Measurements from ENCODE around the gene VGF.
"Not testable (repeated sequence)": the region's sequence is repeated elsewhere in the genome, so short reads cannot be mapped to it uniquely, and the experiment has no call there.

The VGF gene

DNA sequence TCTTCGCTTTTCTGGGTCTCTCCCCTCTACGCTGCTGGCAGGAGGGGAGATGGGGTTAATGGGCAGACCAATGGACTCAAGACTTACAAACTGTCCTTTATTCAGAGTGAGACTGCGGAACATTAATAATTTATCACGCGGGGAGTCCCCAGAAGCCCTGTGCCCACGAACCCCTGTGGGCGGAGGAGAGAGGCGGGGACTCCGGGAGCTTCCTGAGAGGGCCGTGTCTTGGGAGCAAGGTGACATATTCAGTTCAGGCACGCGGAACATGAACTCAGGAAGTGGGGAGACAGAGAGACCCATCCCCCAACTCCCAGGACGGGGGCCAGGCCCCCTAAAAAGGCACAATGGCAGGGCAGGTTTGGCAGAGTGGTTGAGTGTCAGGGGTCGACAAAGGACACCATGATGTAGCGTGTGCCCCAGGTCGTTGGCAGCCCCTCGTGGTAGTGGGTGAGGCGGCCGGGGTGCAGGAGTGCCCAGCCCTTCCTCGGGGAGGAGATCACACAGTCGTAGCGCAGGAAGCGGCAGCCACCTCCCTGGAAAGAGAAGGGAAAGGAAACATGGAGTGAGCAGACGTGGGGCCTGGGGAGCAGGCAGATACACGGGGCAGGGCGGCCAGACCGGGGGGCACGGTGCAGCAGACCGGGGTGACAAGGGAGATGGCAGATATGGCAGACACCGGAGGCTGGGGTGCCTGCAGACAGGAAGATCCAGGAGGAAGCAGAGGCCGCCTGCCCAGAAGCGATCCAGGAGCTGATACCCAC, 40.7 kb upstream of the VGF start:
- H3K4me3 ChIP-seq (ENCODE audit: low read length), result no peak overlapping the region
- DNase-seq (ENCODE audit: low read depth), result no peak
- TF ChIP-seq, protein P1, sequence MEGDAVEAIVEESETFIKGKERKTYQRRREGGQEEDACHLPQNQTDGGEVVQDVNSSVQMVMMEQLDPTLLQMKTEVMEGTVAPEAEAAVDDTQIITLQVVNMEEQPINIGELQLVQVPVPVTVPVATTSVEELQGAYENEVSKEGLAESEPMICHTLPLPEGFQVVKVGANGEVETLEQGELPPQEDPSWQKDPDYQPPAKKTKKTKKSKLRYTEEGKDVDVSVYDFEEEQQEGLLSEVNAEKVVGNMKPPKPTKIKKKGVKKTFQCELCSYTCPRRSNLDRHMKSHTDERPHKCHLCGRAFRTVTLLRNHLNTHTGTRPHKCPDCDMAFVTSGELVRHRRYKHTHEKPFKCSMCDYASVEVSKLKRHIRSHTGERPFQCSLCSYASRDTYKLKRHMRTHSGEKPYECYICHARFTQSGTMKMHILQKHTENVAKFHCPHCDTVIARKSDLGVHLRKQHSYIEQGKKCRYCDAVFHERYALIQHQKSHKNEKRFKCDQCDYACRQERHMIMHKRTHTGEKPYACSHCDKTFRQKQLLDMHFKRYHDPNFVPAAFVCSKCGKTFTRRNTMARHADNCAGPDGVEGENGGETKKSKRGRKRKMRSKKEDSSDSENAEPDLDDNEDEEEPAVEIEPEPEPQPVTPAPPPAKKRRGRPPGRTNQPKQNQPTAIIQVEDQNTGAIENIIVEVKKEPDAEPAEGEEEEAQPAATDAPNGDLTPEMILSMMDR (conservative IDR thresholded peaks at IDR 0.05; ENCODE audit: low read length), result no peak

DNA sequence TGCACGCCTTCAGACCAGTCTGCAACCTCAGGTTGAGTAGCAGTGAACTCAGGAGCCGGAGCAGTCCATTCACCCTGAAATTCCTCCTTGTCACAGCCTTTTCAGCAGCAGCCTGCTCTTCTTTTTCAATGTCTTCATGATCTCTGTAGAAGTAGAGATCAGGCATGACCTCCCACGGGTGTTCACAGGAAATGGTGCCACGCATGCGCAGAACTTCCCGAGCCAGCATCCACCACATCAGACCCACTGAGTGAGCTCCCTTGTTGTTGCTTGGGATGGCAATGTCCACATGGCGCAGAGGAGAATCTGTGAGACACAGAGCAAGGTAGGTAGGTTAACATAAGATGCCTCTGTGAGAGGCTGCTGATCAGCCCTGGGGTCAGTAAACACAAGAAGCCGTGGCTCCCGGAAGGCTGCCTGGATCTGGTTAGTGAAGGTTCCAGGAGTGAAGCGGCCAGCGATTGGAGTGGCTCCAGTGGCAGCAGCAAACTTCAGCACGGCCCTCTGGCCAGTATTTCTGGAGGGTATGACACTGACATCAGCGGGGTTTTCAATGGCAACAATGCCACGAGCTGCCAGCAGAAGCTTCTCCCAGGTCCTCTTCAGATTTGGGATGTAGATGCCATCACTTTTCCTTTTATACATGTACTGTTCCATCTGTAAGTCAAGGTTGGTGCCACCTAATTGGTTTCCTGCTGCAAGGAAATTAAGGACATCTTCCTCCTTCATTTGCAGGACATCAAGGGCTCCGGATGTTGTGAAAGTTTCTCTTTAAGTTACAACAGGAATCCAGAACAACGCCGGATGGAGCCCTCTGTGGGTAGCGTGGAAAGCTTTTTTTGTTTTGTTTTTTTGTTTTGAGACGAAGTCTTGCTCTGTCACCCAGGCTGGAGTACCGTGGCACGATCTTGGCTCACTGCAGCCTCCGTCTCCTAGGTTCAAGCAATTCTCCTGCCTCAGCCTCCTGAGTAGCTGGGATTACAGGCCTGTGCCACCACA, 38.7 kb upstream of the VGF start:
- TF ChIP-seq, protein P1 (conservative IDR thresholded peaks at IDR 0.05; ENCODE audit: low read length), result peak; percentile 20; the same call in 1 of the 2 replicates
- H3K4me3 ChIP-seq (ENCODE audit: low read length), result not testable (repeated sequence)
- DNase-seq (ENCODE audit: low read depth), result peak; percentile 64

DNA sequence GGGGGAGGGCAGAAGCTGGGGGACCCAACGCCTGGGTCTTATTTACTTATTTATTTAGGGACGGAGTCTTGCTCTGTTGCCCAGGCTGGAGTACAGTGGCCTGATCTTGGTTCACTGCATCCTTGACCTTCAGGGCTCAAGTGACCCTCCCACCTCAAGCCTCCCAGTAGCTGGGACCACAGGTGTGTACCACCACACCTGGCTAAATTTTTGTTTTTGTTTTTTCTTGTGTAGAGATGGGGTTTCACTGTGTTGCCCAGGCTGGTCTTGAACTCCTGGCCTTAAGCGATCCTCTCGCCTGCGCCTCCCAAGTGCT, 37.2 kb upstream of the VGF start:
- TF ChIP-seq, protein P1 (conservative IDR thresholded peaks at IDR 0.05; ENCODE audit: low read length), result no peak
- no peak overlapping the region for H3K4me3 ChIP-seq (ENCODE audit: low read length)
- DNase-seq (ENCODE audit: low read depth), result no peak

DNA sequence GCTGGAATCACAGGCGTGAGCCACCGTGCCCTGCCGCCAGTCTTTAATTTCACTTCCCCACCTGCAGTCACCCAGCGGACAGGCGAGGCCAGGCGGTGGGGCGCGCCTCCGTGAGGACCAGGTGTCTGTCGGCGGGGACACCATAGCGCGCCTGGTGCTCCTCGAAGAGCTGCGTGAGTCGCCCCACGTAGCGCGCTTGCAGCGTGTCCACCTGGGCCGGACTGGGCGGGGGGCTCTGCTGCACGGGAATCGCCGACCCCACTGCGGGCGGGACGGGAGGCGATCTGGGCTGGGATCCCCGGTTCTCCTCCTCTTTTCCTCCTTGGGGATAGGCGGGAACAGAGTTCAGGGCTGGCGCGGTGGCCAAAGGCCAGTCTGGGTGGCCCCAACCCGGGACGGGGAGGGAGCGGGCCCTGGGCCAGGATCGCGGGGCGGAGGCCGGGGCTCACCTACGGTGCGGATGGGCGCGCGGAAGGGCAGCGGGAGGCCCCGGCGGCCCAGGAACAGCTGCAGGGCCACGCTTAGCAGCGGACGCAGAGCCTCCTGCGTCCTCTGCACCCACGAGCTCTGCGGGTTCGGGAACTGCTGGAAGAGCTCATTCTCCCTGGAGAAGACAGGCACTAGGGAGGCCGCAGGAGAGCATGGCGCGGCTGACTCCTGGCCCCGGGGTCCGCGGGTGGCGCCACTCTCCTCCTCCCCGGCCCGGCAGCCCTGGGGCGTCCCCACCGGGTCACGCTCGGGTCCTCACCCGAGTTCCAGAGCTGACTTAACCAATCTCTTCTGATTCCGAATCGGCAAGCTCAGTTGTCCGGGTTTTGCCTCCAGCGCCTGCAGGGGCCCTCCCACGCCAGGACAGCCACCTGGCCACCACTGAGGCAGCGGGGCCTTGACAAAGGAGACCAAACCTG, 36.6 kb upstream of the VGF start:
- no peak overlapping the region for H3K4me3 ChIP-seq (ENCODE audit: low read length)
- no peak for DNase-seq (ENCODE audit: low read depth)
- TF ChIP-seq, protein P1 (conservative IDR thresholded peaks at IDR 0.05; ENCODE audit: low read length), result no peak

DNA sequence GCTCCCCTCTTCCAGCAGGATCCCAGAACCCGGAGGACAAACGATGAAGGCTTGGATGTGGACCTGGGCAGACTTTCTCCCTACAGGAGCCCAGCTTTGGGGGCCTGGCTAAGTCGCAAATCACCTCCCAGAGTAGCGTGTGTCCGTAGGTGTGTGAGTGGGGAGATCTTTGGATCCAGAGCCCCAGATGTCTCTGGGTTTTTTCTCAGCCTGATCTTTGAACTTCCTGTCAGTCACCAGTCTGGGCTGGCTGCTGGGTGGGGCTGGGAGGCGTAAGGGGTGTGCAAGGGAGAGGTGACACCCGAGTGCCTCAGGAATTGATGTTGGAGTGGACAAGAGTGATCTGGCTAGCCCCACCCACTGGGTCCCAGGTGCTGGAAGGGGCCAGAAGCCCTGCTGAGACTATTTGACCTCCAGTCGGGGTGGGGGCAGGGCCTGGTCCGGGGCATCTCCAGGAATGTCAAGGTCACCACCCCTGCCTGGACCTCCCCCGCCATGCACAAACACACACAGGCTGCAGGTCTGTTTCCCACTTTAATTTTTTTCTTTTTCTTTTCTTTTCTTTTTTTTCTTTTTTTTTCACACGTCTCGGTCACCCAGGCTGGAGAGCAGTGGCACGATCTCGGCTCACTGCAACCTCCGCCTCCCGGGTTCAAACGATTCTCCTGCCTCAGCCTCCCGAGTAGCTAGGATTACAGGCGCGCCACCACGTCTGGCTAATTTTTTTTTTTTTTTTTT, 35.7 kb upstream of the VGF start, which contains the start of gene MOGAT3:
TSS of gene MOGAT3 (minus strand) at position 175 of the 738 bp plus-strand sequence. CDS start 182 bp downstream, outside the sequence.
- no peak within 1 kb of the TSS for H3K4me3 ChIP-seq (ENCODE audit: low read length)
- DNase-seq (ENCODE audit: low read depth), result no peak
- TF ChIP-seq, protein P1 (conservative IDR thresholded peaks at IDR 0.05; ENCODE audit: low read length), result no peak

DNA sequence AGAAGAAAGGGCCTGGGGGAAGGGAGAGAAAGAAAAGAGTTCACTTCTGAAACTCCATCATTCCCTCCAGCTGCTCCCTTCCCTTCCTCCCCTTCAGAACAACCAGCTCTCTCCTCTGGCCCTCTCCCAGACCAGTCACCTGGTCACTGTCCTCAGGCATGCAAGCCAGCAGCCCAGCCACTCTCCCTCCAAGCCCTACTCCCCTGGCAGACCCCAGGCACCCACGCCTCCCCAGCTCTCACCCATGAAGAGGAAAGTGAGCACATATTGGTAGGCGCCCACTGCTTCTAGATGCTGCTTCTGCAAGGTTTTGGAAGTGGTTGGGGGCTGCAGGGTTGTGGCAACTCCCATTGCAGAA, 35.1 kb upstream of the VGF start:
- no peak overlapping the region for H3K4me3 ChIP-seq (ENCODE audit: low read length)
- DNase-seq (ENCODE audit: low read depth), result no peak
- TF ChIP-seq, protein P1 (conservative IDR thresholded peaks at IDR 0.05; ENCODE audit: low read length), result no peak

DNA sequence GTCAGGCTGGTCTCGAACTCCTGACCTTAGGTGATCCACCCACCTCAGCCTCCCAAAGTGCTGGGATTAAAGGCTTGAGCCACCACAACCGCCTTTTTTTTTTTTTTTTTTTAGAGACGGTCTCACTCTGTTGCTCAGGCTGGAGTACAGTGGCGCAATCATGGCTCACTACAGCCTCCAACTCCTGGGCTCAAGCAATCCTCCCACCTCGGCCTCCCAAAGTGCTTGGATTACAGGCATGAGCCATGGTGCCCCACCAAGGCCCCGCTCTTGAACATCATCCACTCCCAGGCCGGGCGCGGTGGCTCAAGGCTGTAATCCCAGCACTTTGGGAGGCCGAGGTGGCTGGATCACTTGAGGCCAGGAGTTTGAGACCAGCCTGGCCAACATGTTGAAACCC, 34.2 kb upstream of the VGF start:
- DNase-seq (ENCODE audit: low read depth), result not testable (repeated sequence)

More for the DNA sequence above, 34.2 kb upstream of the VGF start:
- H3K4me3 ChIP-seq (ENCODE audit: low read length), result not testable (repeated sequence)
